ENCODE data around the gene TNFSF15. TPM values are rescaled to one million over a fixed set of nuclear protein-coding genes. Genes with fewer than 3 reads are reported as not detected.

TNFSF15 gene
- total and polyA plus RNA-seq, 2 donors (not counting 1 experiment from before 2014, with no cell fraction given), result 0.03 TPM; not detected in 1

DNA sequence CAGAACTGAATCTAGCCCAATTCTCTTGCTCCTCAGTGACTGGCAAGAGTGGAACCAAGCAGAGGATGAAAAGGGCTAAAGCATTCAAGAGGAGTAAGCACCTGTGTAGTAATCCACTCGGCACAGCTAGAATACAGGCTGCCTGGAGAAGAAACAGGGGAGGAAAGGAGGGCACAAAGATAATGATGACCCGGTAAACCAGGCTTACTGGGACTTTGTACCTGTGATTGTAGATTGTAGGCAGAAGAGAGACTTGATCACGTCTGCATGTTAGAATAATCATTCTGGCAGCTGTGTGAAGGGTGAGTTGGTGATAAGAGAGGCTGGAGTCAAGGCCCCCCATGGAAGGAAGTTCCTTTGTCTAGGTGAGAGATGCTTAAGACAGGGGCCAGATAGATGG, 20.6 kb upstream of the TNFSF15 start:
- no peak overlapping the region for H3K4me2 ChIP-seq (replicated peaks; ENCODE audit: low read depth, low read length, poor library complexity, severe bottlenecking)
- no peaks in the 10 kb centered on the region for H3K36me3 ChIP-seq (replicated peaks in 1 of 2; ENCODE audit: control extremely low read depth in 1 of 2, control insufficient read depth in 1 of 2, extremely low read depth in 1 of 2, insufficient read depth in 2 of 2, low read length in 1 of 2)
- WGBS (ENCODE audit: insufficient coverage), result 100% methylated on average over 3 of the region's 3 CpGs
- intact Hi-C loops (cut with micrococcal nuclease), result no loop called here
- H3K4me3 ChIP-seq (ENCODE audit: control extremely low read depth in 1 of 5, extremely low read depth in 1 of 5, insufficient read depth in 1 of 5, low read depth in 2 of 5, low read length in 4 of 5), result no peak overlapping the region
- H3K4me1 ChIP-seq (ENCODE audit: control insufficient read depth in 2 of 2, insufficient read depth in 2 of 2, low read length in 2 of 2), result no peaks in the 10 kb centered on the region
- no peak for DNase-seq
- Mint-ChIP-seq H3K27ac (no peak overlapping the region), H3K27me3 (peaks cover 22% of the 10 kb centered on the region), H3K4me1 (no peaks in the 10 kb centered on the region), H3K9me3 (ENCODE audit: insufficient read depth) (no peaks in the 10 kb centered on the region), H3K4me3 (no peak overlapping the region)
- POLR2A ChIA-PET, result no interaction called here
- ATAC-seq (ENCODE audit: low read depth), result no peak
- CTCF ChIA-PET, result no interaction called here
- TF ChIP-seq EZH2 (IDR thresholded peaks at IDR 0.05; ENCODE audit: borderline replicate concordance, insufficient read depth, low read depth, low read length, poor library complexity, severe bottlenecking) (no peak), CTCF (IDR thresholded peaks at IDR 0.05) (no peak)
- H3K27me3 ChIP-seq (replicated peaks in 1 of 4; ENCODE audit: control extremely low read depth in 1 of 4, control insufficient read depth in 3 of 4, insufficient read depth in 4 of 4, low read length in 3 of 4), result no peaks in the 10 kb centered on the region
- peaks cover 0 to 1% (median 0%) of the 10 kb centered on the region in 3 donors for H3K9me3 ChIP-seq (ENCODE audit: control extremely low read depth in 1 of 3, control insufficient read depth in 2 of 3, insufficient read depth in 1 of 3, low read length in 2 of 3)
- no peak overlapping the region for H2AFZ ChIP-seq (ENCODE audit: insufficient read depth, low read depth, low read length, poor library complexity, severe bottlenecking)
- H3K9ac ChIP-seq (ENCODE audit: low read length), result no peak overlapping the region
- H4K20me1 ChIP-seq (ENCODE audit: control insufficient read depth, insufficient read depth, low read length, poor library complexity, severe bottlenecking), result no peaks in the 10 kb centered on the region
- no peak overlapping the region for H3K27ac ChIP-seq (ENCODE audit: low read length in 2 of 2)
- no peaks in the 10 kb centered on the region for H3K79me2 ChIP-seq (ENCODE audit: control insufficient read depth, insufficient read depth, low read length)

DNA sequence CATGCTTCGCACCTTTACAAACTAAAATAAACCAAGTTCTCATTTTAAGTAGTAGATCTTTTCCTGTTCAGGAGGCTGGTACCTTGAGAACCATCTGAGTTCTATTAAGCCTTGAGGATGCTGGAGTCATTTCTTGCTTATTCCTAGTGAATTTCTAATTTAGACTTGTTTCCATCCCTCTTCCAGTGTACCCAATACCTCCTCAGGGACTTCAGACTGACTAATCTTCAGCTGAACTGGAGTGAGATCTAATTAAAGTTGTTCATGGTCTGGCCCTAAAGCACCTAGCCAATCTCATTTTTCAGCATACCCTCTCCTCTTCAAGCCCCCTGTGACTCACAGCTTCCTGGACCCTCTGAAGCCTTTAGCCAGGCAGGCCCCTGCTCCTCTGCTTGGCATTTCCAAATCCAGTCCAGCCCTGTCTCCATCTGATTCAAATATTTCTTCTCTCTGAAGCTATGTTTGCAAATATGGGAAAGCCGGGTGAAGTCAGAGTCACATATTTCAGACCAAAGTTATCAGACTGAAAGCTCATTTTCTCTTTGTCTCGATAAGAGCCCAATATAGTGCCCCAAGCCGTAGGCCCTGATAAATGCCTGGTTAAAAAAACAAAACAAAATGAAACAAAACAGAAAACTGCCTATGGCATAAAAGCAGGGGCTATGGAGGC, 19.4 kb upstream of the TNFSF15 start:
- Histone ChIP-seq H3K36me3 (replicated peaks in 1 of 2; ENCODE audit: control extremely low read depth in 1 of 2, control insufficient read depth in 1 of 2, extremely low read depth in 1 of 2, insufficient read depth in 2 of 2, low read length in 1 of 2) (no peaks in the 10 kb centered on the region), H3K4me1 (ENCODE audit: control insufficient read depth in 2 of 2, insufficient read depth in 2 of 2, low read length in 2 of 2) (no peaks in the 10 kb centered on the region), H3K9ac (ENCODE audit: low read length) (no peak overlapping the region), H3K27me3 (replicated peaks in 1 of 4; ENCODE audit: control extremely low read depth in 1 of 4, control insufficient read depth in 3 of 4, insufficient read depth in 4 of 4, low read length in 3 of 4) (no peaks in the 10 kb centered on the region), H3K27ac (ENCODE audit: low read length in 2 of 2) (no peak overlapping the region), H3K9me3 (ENCODE audit: control extremely low read depth in 1 of 3, control insufficient read depth in 2 of 3, insufficient read depth in 1 of 3, low read length in 2 of 3) (peaks cover 0 to 1% (median 0%) of the 10 kb centered on the region in 3 donors), H3K4me3 (ENCODE audit: control extremely low read depth in 1 of 5, extremely low read depth in 1 of 5, insufficient read depth in 1 of 5, low read depth in 2 of 5, low read length in 4 of 5) (no peak overlapping the region), H3K4me2 (replicated peaks; ENCODE audit: low read depth, low read length, poor library complexity, severe bottlenecking) (no peak overlapping the region), H4K20me1 (ENCODE audit: control insufficient read depth, insufficient read depth, low read length, poor library complexity, severe bottlenecking) (no peaks in the 10 kb centered on the region), H2AFZ (ENCODE audit: insufficient read depth, low read depth, low read length, poor library complexity, severe bottlenecking) (no peak overlapping the region), H3K79me2 (ENCODE audit: control insufficient read depth, insufficient read depth, low read length) (no peaks in the 10 kb centered on the region)
- Mint-ChIP-seq H3K27ac (no peak overlapping the region), H3K4me1 (no peaks in the 10 kb centered on the region), H3K4me3 (no peak overlapping the region), H3K27me3 (peaks cover 16% of the 10 kb centered on the region), H3K9me3 (ENCODE audit: insufficient read depth) (no peaks in the 10 kb centered on the region)
- WGBS (ENCODE audit: insufficient coverage), result no CpG with 5 or more reads among the region's 4 CpGs
- TF ChIP-seq CTCF (IDR thresholded peaks at IDR 0.05) (no peak), EZH2 (IDR thresholded peaks at IDR 0.05; ENCODE audit: borderline replicate concordance, insufficient read depth, low read depth, low read length, poor library complexity, severe bottlenecking) (no peak)
- POLR2A ChIA-PET, result interaction anchor here (0.6 kb wide), 1 partner anchor 75 kb away, joined by 3 read pairs; no protein-coding TSS in a partner anchor
- CTCF ChIA-PET, result interaction anchor here (0.6 kb wide), 1 partner anchor 298 kb away, joined by 3 read pairs; no protein-coding TSS in a partner anchor
- ATAC-seq (ENCODE audit: low read depth), result no peak
- DNase-seq, result no peak
- intact Hi-C loops (cut with micrococcal nuclease), result no loop called here
